DMS 273 (cell line): ENCODE measurements around the gene PYGO2.

ENCODE experiments used
- DNase-seq: peaks from one replicate; lab custom pipeline; 2025; ENCODE audit not compliant: unreplicated experiment; lab: John Stamatoyannopoulos, UW

PYGO2 gene

GRCh38 chr1:154944401-154945159, 17.0 kb downstream of the PYGO2 start:
- no peak for DNase-seq

- peak; percentile 72 for DNase-seq
Measured at GRCh38 chr1:154943649-154944400, 17.8 kb downstream of the PYGO2 start.

GRCh38 chr1:154941333-154942013, 20.1 kb downstream of the PYGO2 start:
- peak; percentile 86 for DNase-seq

GRCh38 chr1:154940651-154941194, 20.9 kb downstream of the PYGO2 start:
- DNase-seq = no peak

GRCh38 chr1:154940213-154940560, 21.4 kb downstream of the PYGO2 start:
- DNase-seq = no peak

GRCh38 chr1:154938604-154939399, 22.8 kb downstream of the PYGO2 start:
- DNase-seq = no peak

GRCh38 chr1:154937988-154938386, 23.6 kb downstream of the PYGO2 start:
- DNase-seq = no peak

- DNase-seq = peak; percentile 96
Measured at GRCh38 chr1:154937085-154937987, 24.2 kb downstream of the PYGO2 start.

GRCh38 chr1:154936555-154937084, 25.0 kb downstream of the PYGO2 start, which contains the start of gene PMVK:
PMVK (minus strand) TSS chr1:154936719; CDS start chr1:154936685, 34 bp downstream.
- peak; percentile 97 for DNase-seq

GRCh38 chr1:154935749-154936554, 25.6 kb downstream of the PYGO2 start:
- no peak for DNase-seq

- DNase-seq = no peak
Measured at GRCh38 chr1:154934358-154934948, 27.1 kb downstream of the PYGO2 start.

GRCh38 chr1:154931940-154932487, 29.6 kb downstream of the PYGO2 start:
- DNase-seq = no peak

- no peak for DNase-seq
Measured at GRCh38 chr1:154926201-154926600, 35.4 kb downstream of the PYGO2 start.

- DNase-seq = no peak
Measured at GRCh38 chr1:154925335-154926170, 36.0 kb downstream of the PYGO2 start.

- DNase-seq = no peak
Measured at GRCh38 chr1:154923695-154924094, 37.9 kb downstream of the PYGO2 start.

- no peak for DNase-seq
Measured at GRCh38 chr1:154913273-154913672, 48.3 kb downstream of the PYGO2 start.

- no peak for DNase-seq
Measured at GRCh38 chr1:154912755-154913154, 48.8 kb downstream of the PYGO2 start.
